Stimulated activated CD4-positive, alpha-beta T cell treated with anti-CD3 and anti-CD28 coated beads, TNF-alpha, amount 100 ng/mL, for 48 hours (primary cell): ENCODE results near the gene DKK3.

Experiments
- DNase-seq, 3 donors: peaks; one replicate each; pipeline ENCODE4 v3.0.0-alpha.2; 2020; ENCODE audit warnings: low read depth in 3 of 3

DKK3 gene

DNA sequence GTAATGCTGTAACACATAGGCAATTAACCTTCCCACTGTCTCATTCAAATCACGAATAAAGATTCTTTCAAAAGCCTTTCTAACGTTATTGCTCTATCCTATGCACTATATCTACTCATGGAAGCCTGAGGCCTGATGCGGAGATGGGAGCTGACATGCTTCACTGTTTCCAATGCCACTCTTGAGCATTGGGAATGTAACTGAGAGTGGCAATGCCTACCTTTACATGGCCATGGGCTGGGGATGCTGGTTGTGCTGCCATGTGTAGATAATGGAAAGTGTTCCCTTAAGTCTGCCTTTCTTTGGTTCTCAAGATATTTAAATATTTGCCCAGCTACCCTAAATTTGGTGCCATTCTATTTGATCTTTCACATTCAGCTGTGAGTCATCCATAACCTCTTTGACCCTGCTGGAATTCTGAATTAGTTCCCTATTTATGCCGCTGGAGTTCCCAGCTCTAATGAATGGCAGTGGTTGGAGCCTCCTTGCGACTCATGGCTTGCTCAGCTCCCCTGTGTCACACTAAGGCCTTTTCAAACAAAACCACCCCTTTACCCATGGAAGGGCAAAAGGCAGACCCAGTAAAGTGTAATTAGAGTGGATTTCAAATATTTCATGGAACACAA is 21.4 kb upstream of the DKK3 start:
- DNase-seq, result no peak

DNA sequence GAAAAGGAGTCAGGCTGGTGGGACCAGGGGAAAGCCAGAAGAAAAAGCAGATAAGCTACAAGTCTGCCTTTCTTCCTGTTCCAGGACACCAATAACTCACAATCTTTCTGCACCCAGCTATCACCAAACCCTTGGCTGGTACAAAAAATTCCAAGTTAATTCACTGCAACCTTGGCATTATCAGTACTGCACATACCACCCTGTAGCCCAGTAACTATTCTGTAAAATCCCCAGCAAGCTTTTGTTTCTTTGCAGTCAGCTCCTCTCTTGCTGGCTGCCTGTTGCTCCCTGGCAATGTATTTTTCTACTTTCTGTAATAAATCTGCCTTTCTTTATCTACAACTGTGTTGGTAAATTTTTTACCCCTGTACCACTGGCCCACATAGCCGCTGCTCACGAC is 20.7 kb upstream of the DKK3 start:
- no peak for DNase-seq

DNA sequence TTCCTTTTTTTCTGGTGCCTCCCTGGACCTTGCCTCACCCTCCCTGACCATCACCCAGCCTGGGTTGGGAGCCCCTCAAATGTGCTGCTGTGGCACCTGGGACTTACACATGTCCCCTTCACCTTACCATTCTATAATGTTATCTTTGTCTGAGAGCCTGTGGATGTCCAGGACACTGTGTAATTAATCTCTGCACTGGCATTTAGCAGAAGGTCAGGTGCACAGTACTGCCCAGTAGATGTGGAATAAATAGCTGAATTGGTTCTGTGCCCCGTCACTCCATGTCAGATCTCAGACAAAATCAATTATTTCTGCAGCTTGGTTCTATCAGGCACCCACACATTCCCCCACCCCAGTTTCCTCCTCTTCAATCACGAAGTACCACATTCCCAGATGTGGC is 19.9 kb upstream of the DKK3 start:
- no peak for DNase-seq

DNA sequence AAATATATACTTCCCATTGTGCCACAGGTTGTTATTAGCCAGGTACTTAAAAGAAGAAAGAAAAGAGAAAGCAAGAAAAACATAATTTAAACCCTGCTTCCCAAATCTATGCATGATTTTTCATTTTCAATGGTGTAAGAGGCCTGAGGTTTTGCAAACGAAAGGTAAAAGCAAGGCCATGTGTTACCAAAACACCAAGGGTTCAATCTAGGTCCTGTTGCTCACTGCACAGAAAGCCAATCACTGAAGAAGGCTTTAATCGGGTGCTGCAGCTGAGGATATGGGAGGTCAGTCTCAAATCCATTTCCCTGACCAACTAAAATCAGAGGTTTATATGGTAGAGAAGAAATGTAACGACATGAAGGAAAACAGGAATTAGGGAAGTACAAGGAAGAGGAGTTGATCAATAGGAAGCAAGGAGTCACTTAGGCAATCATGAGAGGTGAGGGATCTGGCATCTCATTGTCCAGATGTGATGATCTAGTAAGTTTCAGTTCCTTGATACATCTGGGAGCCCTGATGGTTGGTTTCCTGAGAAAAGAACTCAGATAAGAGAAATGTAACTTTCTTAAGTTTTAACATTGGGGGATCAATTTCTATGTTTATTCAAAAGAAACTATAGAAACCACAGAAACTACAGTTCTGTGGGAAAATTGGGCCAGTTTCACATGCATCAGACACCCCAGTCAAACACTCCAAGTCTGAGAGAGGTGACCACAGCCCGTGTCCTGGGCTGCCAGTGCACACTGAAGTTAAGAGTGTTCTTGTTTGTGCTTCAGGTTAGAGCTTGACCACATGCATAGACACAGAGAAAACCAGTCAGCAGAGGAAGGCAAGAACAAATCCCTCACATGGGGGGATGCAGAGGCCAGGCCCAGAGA is 18.1 kb upstream of the DKK3 start:
- DNase-seq, result no peak

DNA sequence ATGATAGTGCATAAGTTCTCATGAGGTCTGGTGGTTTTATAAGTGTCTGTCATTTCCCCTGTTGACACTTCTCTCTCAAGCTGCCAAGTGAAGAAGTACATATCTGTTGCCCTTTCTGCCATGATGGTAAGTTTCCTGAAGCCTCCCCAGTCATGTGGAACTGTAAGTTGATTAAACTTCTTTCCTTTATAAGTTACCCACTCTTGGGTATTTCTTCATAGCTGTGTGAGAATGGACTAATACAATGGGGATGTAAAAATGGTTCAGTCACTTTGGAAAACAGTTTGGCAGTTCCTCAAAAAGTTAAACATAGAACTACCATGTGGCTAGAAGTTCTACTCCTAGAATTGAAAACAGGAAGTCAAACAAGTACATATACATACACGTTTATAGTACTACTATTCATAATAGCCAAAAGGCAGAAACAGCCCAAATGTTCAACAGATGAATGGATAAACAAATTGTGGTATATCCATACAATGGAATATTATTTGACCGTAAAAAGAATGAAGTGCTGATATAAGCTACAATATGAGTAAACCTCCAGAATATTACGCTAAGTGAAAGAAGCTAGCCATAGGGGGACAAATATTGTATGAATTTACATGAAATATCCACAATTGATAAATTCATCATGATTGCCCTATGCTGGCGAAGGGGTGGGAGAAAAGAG is 16.0 kb upstream of the DKK3 start:
- no peak for DNase-seq

DNA sequence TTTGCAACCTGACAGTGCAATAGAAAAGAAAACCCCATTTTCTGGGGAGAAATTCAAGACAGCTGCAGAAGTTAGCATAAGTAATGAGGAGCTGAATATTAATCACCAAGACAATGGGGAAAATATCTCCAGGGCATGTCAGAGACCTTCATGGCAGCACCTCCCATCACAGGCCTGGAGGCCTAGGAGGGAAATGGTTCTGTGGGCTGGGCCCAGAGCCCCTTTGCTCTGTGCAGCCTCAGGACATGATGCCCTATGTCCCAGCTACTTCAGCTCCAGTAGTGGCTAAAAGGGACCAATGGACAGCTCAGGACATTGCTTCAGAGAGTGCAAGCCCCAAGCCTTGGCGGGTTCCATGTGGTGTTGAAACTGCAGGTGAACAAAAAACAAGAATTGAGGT is 14.6 kb upstream of the DKK3 start:
- DNase-seq, result no peak

DNA sequence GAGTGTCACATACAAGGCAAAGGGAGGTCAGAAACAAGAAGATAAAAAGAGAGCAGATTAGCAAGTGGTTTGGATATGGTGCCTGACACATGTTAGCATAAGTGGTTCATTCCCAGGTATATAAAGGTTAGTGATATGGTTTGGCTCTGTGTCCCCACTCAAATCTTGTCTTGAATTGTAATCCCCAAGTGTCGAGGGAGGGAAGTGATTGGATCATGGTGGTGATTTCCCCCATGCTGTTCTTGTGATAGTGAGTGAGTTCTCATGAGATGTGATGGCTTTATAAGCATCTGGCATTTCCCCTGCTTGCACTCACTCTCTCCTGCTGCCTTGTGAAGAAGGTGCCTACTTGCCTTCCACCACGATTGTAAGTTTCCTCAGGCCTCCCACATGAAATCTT is 12.1 kb upstream of the DKK3 start:
- DNase-seq, result no peak

DNA sequence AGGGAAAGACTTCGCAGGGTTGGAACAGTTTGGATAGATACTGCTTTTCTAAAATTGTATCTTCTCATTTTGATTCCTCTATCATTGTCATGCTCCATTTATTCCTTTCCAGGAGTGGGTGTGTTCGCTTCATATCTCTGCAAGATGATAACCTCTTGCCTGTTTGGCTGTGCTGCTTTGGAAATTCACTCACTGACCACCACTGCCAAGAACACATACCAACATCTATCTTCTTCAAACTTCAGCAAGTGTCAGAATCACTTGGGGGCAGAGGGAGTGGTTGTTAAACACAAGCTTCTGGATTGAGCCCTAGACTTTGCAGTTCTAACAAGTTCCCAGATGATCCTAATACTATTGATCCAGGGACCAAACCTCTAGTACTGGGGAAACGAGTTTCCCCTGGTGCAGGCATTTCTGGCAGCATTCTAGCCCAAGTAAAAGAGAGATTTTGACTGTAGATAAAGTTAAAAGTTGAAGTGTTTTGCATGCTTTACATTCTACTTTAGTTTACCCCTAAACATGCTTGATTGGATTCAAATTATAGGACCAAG is 11.5 kb upstream of the DKK3 start:
- no peak for DNase-seq

DNA sequence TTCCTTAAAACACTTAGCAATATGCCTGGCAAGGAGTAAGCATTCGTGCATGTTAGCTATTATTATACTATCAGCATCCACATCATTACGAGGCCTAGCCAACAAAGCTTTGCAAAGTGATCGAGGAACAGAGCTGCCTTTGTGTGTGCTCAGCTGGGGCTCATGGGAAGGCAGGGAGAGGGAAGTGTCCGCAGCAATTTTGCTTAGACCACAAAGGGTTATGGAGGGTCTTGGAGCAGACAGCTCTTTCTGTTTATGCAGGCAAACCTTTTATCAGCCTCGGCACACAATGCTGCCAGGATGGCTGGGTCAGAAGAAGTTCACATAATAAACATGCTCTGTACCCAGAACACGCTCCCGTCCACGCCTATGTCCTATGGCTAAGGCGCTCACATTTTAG is 10.9 kb upstream of the DKK3 start:
- no peak for DNase-seq

DNA sequence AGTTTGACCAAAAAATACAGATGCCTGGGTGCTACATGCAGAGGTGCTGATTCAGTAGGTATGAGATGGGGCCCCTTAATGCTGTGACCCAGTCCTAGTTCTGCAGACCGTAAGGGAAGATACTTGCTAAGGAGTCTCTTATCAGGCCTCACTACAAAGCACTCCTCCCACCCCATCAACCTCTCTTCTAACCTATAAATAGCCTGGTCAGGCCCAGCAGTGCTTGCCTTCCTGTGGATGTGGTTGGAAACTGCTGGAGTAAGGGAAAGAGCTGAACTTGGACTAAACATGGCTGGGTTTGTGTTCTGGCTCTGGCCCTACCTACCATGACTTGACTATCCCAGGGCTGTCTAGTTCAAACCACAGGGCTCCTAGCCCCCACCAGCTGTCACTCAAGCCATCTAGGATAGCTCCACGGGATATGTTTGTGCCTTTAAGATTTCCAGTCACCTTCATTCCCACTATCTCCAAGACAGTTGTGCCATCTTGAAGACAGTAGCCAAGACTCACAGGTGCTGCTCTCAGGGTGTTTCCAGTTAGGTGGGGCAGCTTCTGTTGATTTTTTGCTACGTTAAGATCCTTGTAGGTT is 9.5 kb upstream of the DKK3 start:
- DNase-seq, result no peak

DNA sequence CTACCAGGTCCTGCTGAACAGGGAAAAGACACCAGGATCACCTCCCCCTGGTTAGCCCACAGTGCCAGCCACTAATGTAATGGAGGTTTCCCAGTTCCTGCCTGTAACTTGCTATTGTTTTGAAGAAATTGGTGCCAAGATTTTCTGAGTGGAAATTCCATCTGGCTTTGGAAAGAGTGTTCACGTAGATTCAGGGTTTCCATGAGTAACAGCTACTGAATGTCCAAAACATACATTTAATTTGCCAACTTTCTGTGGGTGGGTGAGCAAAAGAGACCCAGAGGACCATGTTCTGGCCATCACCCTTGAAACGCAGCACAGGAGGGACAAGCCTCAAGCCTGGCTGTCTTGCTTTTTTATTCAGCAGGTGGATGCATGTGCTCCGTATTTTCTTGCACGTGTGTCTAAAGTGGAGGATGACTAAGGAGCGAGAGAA is 8.8 kb upstream of the DKK3 start:
- DNase-seq, result no peak

DNA sequence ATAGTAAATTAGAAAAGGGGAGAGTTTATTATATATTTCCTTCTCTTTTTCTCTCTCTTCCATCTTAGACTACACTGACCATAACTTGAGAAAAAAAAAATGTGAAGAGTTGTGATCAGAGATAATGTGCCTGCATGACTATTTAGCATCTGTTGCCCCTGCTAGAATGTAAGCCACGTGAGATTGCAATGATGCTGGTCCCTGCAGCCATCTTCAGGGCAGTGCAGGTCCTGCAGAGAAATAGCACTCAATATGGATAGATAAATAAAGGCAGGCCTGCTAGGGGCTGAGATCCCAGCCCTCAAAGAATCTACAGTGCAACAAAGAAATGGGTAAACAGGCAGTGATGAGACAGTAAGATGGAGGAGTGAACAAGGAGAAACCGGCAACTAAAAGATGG is 7.8 kb upstream of the DKK3 start:
- DNase-seq, result no peak

DNA sequence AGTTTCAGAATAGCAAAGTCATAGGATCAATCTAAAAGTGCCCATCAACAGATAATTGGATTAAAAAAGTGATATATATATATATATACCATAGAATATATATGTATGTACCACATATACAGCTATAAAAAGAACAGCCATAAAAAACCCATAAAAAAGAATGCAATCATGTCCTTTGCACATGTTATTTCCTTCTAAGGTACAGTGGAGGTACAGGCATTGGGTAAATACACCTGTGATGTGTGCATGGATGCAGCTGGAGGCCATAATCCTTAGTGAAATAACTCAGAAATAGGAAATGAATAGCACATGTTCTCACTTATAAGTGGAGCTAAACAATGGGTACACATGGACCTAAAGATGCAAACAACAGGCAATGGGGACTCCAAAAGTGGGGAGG is 7.1 kb upstream of the DKK3 start:
- no peak for DNase-seq

DNA sequence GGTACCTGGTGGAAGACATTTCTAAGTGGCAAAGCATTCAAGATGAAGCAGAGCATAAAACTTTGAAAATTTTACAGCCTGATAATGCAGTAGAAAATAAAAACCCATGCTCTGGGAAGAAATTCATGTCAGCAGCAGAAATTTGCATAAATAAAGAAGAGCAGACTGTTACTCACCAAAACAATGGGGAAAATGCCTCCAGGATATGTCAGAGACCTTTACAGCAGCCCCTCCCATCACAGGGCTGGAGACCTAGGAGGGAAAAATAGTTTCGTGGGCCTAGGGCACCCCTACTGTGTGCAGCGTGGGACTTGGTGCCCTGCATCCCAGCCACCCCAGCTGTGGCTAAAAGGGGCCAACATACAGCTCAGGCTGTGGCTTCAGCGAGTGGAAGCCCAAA is 5.4 kb upstream of the DKK3 start:
- no peak for DNase-seq

DNA sequence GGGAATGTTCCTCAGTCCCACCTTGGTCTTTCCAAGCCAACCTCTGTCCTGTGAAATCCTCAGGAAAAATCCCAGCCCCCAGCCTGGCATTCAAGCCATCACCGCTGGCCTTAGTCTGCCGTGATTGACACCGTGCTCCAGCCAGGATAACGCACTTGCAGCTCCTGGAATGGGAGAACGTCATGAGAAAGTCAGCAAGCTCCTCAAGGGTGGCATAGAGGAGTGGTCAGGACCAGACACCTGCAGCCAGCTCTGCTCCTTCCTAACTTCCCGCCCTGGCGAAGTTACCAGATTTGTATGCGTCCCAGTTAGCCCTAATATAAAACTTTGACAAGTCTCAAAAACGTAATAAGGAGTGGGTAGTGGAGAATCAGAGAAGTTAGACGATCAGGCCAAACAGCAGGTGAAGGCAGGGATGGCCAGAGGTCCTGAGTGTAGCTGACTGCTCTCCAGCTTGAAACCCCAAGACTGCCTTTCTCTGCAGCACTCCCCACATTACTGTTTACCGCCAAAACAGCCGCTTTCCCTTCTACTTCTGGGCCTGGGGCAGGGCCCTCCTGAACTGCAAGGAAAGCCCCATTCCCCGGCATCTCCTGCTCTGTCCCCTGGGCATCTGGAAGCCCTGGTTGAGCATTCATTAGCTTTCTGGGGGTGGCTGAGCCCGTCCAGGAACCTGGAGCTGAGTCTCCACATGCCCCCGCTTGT is 1.3 kb upstream of the DKK3 start:
- no peak for DNase-seq

DNA sequence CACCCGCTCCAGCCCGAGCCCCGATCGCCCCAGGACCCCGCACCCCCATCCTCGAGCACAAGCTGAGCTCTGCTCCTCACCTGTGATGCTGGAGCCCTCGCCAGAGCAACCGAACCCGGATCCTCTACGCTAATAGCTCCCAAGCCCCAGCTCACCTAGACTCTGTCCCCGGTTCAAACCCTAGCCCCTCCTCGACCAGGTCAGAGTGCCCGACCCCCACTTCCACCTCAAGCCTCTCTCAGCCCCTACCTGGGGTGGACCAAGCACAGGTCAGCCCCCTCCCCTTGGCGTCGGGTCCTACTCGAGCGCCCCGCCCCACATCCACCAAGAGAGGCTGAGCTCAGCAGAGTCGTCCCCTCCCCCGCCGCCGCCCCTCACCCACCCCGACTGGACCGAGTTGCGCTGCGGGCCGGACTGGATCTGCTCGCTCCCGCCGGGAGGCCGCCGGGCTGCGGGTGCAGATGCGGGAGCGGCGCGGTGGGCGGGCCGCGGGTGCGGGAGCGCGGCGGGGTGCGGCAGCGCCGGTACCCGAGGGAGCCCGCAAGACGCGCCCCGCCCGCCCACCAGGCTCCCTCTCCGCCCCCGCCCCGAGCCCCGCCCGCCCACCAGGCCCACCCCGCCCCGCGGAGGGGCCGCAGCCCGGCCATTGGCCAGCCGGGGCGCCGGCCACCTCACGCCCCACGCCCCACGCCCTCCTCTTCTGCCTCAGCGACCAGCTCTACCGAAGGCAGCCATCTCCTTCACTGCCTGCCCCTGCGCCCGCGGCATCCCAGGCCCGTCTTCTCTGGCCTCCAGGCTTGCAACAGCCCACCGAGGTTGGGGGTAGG is 577 bp upstream of the DKK3 start:
- no peak for DNase-seq

DNA sequence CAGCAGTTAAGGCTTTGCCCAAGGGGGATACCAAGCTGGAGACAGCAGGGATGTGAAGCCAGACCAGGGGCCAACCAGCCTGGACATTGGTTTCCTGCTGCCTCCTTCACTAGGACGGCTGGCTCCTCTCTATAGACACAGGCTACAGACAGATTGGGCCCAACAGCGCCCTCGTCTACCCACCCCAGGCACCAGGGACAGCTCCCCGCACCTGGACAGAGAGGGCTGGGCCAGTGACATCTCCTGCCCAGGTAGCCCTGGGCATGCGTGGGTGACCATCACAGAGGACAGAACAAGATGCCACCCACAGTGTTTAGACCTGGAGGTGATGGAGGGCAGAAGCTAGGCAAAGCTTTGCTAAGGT is 1.2 kb downstream of the DKK3 start:
- no peak for DNase-seq

DNA sequence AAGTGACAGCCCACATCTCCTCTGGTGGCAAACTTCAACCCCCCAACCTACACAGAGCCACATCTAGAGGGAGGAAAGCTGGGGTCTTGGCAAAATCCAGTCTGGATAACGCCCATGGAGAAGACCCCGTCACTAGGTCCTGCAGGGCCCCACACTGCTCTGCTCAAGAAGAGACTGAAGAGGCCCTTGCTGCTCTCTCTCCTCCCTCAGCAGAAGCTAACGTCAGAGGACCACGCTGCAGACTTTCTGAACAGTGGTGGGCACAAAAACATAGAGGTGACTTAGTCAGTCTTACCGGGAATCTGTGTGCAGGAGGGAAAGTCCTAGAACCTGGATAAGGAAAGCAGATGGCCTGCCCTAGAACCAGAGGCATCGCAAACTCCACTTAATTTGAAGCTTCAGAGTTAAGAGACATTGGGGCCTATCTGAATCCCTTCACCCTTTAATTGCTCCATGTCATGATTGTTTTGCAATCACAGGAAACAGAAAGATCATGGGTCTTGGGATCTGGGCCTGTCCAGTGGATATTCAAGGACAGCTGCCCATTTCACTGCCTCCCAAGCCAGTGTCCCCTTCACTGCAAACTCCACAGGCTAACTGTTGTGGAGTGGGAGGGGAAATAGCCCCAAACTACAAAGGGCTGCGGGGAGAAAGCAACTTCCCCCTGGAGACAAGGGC is 1.7 kb downstream of the DKK3 start:
- DNase-seq, result no peak

DNA sequence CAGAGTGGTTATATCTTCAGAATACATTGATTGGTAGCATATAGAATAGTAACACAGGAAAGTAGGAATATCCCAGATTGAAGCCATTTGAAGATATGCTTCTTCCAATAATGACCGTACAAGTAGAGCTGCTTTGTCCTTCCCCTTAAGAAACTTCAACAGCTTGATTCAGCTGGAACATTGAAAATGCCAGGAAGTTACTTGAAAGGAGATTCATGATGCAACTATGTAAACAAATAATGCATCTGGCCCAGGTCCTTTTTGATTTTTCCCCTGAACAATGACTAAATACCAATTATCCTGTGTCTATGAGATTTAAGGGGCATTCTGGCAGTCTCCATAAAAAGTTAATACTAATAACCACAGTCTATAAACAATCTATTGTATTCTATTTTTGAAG is 3.0 kb downstream of the DKK3 start:
- no peak for DNase-seq

DNA sequence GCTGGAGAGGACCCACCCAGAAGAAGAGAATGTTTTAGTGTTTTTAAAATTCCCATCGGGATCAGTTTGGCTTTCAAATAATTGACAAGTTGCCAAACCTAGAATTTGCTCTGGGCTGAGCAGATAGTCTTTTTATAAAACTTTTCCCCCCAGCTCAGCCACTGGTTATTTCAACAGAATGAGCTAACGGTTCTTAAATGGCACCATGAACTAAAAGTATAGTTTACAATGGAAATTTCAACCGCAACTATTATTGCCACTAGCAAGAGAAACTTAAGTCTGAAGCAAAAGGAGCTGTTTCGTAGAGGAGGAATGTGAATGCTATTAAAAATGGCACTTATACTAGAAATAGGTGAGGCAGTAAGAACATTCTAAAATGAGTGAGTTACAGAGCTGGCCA is 3.4 kb downstream of the DKK3 start:
- DNase-seq, result no peak
